Neural progenitor cell (in vitro differentiated cells): Measurements from ENCODE around the gene NFE2L3.

ENCODE experiments used
- EZH2 ChIP-seq: fragments of 200-600 bp; sonication (generic); IDR thresholded peaks from 2 replicates; pipeline ENCODE4 v1.6.1; 2017; ENCODE audit warnings: antibody characterized with exemption, mild to moderate bottlenecking, moderate library complexity
- EZH2phosphoT487 ChIP-seq: fragments of 200-600 bp; sonication (generic); IDR thresholded peaks from 2 replicates; pipeline ENCODE4 v1.6.1; 2017; ENCODE audit warnings: antibody characterized with exemption
- TF ChIP-seq, protein P1 (sequence below): fragments of 200-600 bp; sonication (generic); IDR thresholded peaks from 2 replicates; pipeline ENCODE4 v1.5.1; 2017; ENCODE audit warnings: antibody characterized with exemption, mild to moderate bottlenecking

DNA sequence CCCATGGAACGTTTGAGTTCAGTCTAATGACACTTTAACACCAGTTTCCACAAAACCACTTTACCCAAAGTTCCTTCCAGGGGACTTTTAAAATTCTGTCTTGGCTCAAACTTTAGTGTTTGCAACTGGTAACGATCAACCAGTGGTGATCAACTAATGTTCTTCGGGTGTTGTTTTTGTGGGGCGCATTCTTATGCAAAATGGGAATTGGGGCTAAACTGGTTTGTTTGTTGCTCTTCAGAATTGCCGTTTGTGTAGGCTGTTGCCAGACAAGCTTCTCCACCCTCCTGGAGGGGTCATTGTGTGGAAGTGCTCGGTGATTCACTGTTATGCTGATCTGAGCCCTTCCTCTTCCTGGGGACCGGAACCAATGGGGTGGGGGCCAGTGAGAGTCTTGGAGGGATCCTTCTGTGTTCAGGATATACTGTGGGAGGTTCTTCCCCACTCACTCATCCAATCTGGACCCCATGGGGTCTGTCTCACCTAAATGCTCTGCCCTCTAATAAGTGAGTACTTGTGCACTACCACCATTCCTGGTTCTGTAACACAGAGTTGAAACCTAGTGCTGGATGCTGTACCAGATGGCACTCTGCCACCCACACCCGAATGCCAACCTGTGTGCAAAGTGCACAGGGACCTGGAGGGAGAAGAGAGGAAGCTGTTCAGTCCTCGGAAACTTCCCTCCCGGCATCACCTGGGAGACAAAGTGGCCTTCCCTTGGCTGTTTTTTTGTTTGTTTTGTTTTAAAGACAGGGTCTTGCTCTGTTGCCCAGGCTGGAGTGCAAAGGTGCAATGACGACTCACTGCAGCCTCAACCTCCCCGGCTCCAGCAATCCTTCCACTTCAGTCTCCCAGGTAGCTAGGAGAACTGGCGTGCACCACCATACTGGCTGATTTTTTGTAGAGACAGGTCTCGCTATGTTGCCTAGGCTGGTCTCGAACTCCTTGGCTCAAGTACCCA lies 2.1 kb downstream of the NFE2L3 start:
- TF ChIP-seq EZH2phosphoT487 (no peak), EZH2 (no peak)
- TF ChIP-seq, protein P1, sequence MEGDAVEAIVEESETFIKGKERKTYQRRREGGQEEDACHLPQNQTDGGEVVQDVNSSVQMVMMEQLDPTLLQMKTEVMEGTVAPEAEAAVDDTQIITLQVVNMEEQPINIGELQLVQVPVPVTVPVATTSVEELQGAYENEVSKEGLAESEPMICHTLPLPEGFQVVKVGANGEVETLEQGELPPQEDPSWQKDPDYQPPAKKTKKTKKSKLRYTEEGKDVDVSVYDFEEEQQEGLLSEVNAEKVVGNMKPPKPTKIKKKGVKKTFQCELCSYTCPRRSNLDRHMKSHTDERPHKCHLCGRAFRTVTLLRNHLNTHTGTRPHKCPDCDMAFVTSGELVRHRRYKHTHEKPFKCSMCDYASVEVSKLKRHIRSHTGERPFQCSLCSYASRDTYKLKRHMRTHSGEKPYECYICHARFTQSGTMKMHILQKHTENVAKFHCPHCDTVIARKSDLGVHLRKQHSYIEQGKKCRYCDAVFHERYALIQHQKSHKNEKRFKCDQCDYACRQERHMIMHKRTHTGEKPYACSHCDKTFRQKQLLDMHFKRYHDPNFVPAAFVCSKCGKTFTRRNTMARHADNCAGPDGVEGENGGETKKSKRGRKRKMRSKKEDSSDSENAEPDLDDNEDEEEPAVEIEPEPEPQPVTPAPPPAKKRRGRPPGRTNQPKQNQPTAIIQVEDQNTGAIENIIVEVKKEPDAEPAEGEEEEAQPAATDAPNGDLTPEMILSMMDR, result no peak
